ENCODE measurements around the gene CTSO.

- TF ChIP-seq CTCF (IDR thresholded peaks at IDR 0.05 in 4 of 5, conservative IDR thresholded peaks at IDR 0.05 in 1 of 5) (no peak), POLR2A (IDR thresholded peaks at IDR 0.05) (no peak)
These were observed 73.9 kb downstream of the CTSO start for GRCh38 chr4:155879767-155880166.

Data from gastrocnemius medialis (tissue), 4 donors.